GM20431 (cell line): ENCODE data around the gene ACOX2.

Experiments used
- in situ Hi-C: fragments of 300-500 bp; cut with MseI, MboI; formaldehyde crosslinking; loops from one replicate; pipeline ENCODE4 v1.15.0; 2020; ENCODE audit warnings: low sequenced_read_pairs; ENCODE audit not compliant: unreplicated experiment

ACOX2 gene

GRCh38 chr3:58568572-58569286 lies 31.7 kb upstream of the ACOX2 start:
- in situ Hi-C loops: no loop called here

- in situ Hi-C loops: no loop called here
These were observed 30.2 kb upstream of the ACOX2 start for GRCh38 chr3:58567251-58567515.

- in situ Hi-C loops: no loop called here
These were observed 29.6 kb upstream of the ACOX2 start for GRCh38 chr3:58566398-58567250.

- in situ Hi-C loops: no loop called here
These were observed 28.8 kb upstream of the ACOX2 start for GRCh38 chr3:58565621-58566397.

DNA sequence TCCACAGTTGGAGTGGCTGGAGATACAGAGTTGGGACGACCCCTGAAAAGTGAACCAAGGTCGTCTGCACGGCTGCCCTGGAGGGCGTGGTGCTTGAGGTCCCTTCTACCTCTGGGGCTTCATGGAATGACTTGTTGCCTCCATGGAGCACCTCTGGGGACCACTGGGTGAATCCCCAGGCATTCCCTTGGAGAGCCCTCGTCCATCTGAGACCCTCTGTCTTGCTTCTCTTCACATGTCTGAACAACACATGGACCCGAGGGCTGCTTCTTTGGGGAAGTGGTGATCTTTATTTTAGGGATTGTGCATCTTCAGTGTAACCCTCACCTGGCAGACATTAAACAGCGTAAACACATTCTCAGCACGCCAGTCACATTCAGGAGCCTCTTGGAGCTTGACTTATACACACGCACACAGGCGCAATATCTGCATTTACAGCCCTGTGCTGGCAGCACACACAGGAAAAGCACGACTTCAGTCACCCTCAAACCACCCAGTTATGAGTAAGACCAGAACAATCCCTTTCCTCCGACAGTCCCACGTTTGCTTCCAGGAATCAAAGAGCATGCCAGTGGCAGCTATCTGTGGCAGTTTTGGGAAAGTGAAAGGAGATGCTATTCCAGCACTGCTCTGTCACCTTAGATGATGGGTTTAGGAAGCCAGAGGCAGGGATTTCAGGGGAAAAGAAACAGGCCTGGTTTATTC lies 27.6 kb upstream of the ACOX2 start:
- in situ Hi-C loops: no loop called here

DNA sequence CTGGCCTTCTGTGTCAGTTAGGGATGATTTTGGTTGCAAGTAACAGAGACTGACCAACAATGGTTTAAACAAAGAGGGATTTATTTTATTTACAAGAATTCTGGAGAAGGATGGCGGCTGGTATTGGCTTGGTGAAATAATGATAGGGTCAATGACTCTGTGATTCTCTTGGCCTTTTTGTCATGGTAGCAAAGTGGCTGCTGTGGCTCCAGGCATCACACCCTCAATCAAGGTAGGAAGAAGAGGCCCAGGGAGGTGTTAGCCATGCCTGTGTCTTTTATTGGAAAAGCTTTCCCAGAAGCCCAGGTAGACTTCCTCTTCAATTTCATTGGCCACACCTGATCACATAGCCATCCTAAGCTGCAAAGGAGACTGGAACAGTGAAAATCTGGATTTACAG lies 27.1 kb upstream of the ACOX2 start:
- in situ Hi-C loops: no loop called here

DNA sequence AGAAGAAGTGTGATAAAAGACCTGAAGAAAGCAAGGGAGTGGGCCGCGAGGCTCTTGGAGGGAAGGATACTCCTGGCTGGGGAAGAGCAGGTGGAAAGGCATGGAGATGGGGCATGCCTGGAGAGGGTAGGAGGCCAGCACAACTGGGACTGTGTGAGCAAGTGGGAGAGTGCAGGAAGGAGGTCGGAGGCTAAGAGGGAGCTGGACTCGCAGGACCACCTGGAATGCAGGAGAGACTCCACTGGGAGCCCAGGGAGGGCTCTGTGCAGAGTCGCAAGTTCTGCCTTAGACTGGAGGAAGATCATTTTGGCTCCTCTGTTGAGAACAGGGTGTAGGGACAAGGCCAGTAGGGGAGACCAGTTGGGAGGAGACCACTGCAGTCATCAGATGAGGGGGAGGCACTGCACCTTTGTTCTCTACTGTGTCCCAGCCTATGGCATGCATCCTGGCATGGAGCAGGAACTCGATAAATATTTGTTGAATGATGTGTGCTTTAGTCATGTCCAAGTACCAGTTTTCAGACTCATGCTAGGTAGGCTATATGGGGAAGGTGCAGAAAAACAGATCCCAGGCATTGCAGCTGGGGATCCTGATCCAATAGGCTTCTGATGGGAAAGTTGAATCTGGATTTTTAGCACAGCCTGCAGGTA lies 26.5 kb upstream of the ACOX2 start:
- in situ Hi-C loops: no loop called here

DNA sequence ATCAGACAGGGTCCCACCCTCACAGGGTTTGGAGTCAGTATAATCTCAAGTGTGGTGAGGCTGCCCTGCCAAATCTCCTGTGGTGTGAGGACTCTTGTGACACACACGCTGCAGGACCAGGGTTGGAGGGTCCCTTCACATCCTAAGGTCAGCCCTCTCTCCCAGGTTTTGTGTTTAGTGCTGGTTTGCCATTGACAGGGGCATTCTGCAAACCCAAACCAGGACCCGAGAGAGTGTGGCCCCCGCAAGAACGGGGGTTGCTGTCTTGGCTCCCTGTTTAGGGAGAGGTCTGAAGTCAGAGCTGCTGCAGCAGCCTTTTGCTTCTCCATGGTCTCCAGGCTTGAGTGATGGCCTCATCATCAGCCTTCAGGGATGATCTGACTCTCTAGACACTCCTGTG lies 25.5 kb upstream of the ACOX2 start:
- in situ Hi-C loops: no loop called here

DNA sequence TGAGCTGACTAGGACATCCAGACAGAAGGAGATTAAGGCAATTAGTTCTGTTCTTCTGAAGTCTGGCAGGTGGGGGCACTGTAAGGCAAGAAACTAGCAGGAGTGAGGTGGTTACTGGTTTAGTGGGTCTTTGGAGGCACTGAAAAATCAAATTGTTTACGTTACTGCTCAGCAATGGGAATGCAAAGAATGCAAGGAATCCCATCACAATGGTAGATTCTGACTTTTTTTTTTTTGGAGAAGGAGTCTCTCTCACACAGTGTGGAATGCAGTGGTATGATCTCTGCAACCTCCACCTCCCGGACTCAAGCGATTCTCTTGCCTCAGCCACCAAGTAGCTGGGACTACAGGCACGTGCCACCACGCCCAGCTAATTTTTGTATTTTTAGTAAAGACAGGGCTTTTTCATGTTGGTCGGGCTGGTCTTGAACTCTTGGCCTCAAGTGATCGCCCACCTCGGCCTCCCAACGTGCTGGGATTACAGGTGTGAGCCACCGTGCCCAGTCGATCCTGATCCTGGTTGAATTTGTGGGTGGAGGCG lies 23.9 kb upstream of the ACOX2 start:
- in situ Hi-C loops: no loop called here

DNA sequence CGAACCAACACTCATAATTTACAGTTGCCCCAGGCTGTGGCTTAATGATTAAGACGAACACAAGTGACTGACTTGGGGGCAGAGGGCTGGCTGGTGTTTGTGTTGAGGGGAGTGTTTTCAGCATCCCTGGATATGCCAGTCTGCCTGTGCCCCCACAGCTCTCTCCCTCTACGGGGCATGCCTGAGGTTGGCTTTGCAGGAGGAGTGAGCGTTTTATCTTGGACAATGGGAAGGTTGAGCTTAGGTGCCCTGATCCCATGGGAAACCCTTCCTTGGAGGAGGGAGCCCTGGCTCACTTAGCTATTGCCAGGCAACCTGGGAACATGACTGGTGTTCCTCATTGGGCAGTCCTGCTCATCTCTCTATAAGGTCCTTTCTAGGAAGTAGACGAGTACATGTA lies 22.6 kb upstream of the ACOX2 start:
- in situ Hi-C loops: no loop called here

- in situ Hi-C loops: no loop called here
These were observed 20.5 kb upstream of the ACOX2 start for GRCh38 chr3:58557491-58557890.

DNA sequence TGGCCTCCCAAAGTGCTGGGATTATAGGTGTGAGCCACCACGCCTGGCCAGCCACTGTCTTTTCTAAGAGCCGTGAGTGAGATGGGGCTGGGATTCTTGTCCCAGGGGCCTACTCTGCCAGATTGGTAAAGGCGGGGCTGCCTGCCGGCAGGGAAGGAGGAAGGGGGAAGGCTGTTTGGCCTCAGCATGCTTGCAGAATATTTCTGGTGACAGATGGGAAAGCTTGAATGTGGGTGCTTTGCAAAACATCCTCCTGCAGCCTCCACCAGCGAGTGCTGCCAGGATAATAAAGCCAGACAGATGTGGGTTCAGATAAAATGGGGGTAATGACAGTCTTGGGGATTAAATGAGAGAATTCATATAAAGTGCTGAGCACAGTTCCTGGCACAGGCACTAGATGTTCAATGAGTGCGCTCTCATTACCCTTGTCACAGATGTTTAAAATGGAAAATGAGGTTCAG lies 19.8 kb upstream of the ACOX2 start:
- in situ Hi-C loops: no loop called here

DNA sequence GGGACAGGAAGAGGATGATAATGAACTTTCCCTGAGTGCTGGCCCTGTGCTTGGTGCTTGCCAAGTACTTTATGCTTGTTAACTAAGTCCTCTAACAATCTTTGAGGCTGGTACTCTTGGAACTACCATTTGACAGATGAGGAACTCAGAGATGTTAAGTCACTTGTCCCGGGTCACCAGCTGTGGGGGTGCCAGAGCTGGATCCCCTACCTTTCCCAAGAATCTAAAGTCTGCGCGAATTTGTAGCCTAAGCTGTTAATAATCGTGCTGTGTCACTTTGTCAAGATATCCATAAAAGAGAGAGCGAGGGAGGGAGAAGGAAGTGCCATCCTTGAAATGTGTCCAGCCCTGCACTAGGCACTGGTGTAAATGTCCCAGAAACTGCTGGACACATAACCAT lies 19.0 kb upstream of the ACOX2 start:
- in situ Hi-C loops: no loop called here

GRCh38 chr3:58555203-58555602 lies 18.2 kb upstream of the ACOX2 start:
- in situ Hi-C loops: no loop called here

DNA sequence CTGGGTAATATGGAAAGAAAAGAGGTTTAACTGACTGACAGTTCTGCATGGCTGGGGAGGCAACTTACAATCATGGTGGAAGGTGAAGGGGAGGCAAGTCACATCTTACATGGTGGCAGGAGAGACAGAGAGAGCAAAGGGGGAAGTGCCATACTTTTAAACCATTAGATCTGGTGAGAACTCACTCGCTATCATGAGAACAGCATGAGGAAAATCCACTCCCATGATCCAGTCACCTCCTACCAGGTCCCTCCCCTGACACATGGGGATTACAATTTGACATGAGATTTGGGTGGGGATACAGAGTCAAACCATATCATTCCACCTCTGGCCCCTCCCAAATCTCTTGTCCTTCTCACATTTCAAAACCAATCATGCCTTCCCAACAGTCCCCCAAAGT lies 16.0 kb upstream of the ACOX2 start:
- in situ Hi-C loops: no loop called here

DNA sequence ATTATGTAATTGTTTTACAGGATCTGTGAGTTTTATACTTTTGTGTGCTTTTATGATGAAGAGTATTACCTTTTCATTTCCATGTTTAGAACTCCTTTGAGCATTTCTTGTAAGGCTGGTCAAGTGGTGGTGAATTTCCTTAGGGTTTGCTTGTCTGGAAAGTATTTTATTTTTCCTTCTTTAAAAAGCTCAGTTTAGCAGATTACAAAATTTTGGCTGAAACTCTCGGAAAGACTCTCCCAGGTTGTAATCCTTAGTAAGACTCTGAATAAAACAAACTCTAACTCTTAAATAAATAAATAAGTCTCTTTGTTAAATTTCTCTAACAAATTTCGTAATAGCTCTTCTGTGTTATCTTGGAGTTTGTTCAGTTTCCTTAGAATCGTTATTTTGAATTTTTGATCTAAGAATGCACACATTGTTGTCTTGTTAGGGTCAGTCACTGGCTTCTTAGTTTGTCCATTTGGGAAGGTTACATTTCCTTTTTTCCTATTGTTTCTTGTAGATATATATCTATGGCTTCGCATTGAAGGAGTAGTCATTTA lies 14.7 kb upstream of the ACOX2 start:
- in situ Hi-C loops: no loop called here

- in situ Hi-C loops: no loop called here
These were observed 7.6 kb upstream of the ACOX2 start for GRCh38 chr3:58544541-58544940.

GRCh38 chr3:58540176-58540858 lies 3.3 kb upstream of the ACOX2 start:
- in situ Hi-C loops: no loop called here

GRCh38 chr3:58539626-58540025 lies 2.6 kb upstream of the ACOX2 start:
- in situ Hi-C loops: loop anchor here (10.0 kb wide), 1 partner anchor 225 kb away; no protein-coding TSS in a partner anchor
